Thoracic aorta (tissue), 2 donors: ENCODE measurements around the gene TAF9. TPM values are rescaled to one million over a fixed set of nuclear protein-coding genes. Genes with fewer than 3 reads are reported as not detected.

Experiments used
- ATAC-seq: fragments of 150-250 bp; one replicate; pipeline ENCODE4 v1.8.0; 2017; ENCODE audit warnings: low read depth; ENCODE audit not compliant: insufficient number of reproducible peaks, low FRiP score
- DNase-seq: peaks from one replicate; pipeline ENCODE4 v3.0.0-alpha.2; 2020; ENCODE audit warnings: low spot score
- H3K27ac ChIP-seq, 2 donors: fragments of 200-600 bp; sonication (generic); 1 replicate in 1 of 2; 2 replicates in 1 of 2; pipeline ENCODE4 v1.5.1; 2016; ENCODE audit warnings: mild to moderate bottlenecking in 2 of 2, moderate library complexity in 2 of 2
- H3K27me3 ChIP-seq: fragments of 200-600 bp; sonication (generic); replicated peaks from 2 replicates; pipeline ENCODE4 v1.6.0; 2016; ENCODE audit warnings: mild to moderate bottlenecking; ENCODE audit not compliant: insufficient read depth
- H3K36me3 ChIP-seq: fragments of 200-600 bp; sonication (generic); one replicate; pipeline ENCODE4 v1.5.1; 2016
- H3K4me1 ChIP-seq, 2 donors: fragments of 200-600 bp; sonication (generic); 1 replicate in 1 of 2; 2 replicates in 1 of 2; pipeline versions ENCODE4 v1.5.1 to v1.6.0; 2016; ENCODE audit warnings: low read depth in 2 of 2, mild to moderate bottlenecking in 1 of 2; ENCODE audit not compliant: control insufficient read depth in 1 of 2
- H3K4me3 ChIP-seq: fragments of 200-600 bp; sonication (generic); 2 replicates; pipeline ENCODE4 v1.5.1; 2016; ENCODE audit warnings: mild to moderate bottlenecking
- H3K9me3 ChIP-seq: fragments of 200-600 bp; sonication (generic); 2 replicates; pipeline ENCODE4 v1.5.1; 2016
- CTCF ChIP-seq: fragments of 200-600 bp; sonication (generic); IDR thresholded peaks from one replicate; pipeline ENCODE4 v1.5.1; 2019; ENCODE audit warnings: antibody characterized with exemption
- total RNA-seq, 2 donors: library from RNA; depleted of rRNA; stranded (reverse); fragments of >200 nt; gene quantifications; one replicate each; pipeline versions ENCODE4 v1.1.0 to v1.2.3, GENCODE V29; 2016

TAF9 gene
- total RNA-seq, 2 donors from 2014 or later = 7.9 to 40.8 TPM

DNA sequence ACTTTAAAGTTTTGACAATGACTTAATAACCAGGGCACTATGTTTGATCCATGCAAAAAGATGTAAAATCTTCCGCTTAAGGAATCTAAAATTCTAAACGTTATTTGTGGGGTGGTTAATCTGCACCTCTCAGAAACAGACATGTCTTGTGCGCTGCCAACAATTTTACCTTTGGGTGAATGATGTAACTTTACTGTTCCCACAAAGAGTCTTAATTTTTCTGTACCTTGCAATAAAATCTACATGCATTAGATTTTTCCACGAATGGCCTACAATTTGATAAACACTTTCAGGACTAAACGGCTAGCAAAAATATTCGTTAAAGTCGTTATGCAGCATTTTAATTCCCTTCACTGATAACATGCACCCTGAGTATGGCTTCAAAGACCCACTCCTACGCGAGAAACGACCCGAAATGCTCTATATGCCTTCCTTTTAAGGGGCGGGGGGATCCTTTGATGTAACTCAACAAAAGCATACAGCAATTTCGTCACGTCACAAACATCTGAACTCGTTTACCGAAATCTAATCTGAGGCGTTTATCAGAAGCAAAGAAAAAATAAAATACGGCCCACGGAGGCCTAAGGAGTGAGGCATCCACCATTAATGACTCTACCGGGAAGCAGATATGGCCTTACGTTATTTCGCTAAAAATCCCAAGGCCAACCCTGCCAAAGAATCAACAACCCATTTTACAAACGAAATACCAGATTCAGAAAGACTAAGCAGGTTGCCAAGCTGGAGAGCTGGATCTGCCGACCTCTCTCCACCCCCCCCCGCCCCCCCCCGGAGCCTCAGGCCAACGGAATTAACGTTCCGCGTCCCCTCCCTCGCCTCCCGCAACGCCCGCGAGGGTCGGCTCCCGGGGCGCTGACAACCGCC is 621 bp downstream of the TAF9 start:
- peak; percentile 27 for ATAC-seq
- H3K4me1 ChIP-seq = peaks cover 19 to 24% of the 10 kb centered on the region in 2 donors

GRCh38 chr5:69367697-69368279 is 1.5 kb downstream of the TAF9 start:
- peak overlapping the region; percentile 94 for H3K4me3 ChIP-seq
- ATAC-seq = no peak
- no peak overlapping the region for H3K27ac ChIP-seq
- H3K36me3 ChIP-seq = peaks cover 7% of the 10 kb centered on the region
- H3K4me1 ChIP-seq = peaks cover 19 to 24% of the 10 kb centered on the region in 2 donors
- no peaks in the 10 kb centered on the region for H3K27me3 ChIP-seq
- H3K9me3 ChIP-seq = no peaks in the 10 kb centered on the region
- DNase-seq = no peak
- no peak for TF ChIP-seq CTCF

More for the DNA sequence above, 621 bp downstream of the TAF9 start:
- no peak for TF ChIP-seq CTCF
- Histone ChIP-seq H3K9me3 (no peaks in the 10 kb centered on the region), H3K4me3 (peak overlapping the region; percentile 94), H3K36me3 (no peaks in the 10 kb centered on the region), H3K27ac (peak overlapping the region; percentile 87 to 98), H3K27me3 (no peaks in the 10 kb centered on the region)
- no peak for DNase-seq

DNA sequence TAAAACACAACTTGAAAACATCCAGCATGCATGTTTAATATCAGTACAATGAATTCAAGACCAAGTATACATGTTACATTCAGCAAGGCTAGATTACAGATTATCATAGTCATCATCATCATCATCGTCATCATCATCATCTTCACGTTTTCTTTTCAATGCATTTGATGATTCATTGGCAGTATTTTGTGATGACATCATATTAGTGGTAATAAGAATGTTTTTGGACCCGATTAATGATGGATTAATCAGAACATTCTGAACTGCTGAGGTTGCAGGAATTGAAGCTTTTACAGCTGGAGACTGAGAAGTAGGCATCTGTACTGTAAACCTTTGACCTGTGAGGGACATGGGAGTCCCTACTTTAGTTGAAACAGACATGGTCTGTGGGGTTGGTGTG is 4.5 kb downstream of the TAF9 start:
- Histone ChIP-seq H3K36me3 (peaks cover 11% of the 10 kb centered on the region), H3K4me1 (peaks cover 11 to 12% of the 10 kb centered on the region in 2 donors), H3K9me3 (no peaks in the 10 kb centered on the region), H3K27ac (no peak overlapping the region), H3K4me3 (no peak overlapping the region), H3K27me3 (no peaks in the 10 kb centered on the region)
- DNase-seq = no peak
- TF ChIP-seq CTCF = no peak
- no peak for ATAC-seq

DNA sequence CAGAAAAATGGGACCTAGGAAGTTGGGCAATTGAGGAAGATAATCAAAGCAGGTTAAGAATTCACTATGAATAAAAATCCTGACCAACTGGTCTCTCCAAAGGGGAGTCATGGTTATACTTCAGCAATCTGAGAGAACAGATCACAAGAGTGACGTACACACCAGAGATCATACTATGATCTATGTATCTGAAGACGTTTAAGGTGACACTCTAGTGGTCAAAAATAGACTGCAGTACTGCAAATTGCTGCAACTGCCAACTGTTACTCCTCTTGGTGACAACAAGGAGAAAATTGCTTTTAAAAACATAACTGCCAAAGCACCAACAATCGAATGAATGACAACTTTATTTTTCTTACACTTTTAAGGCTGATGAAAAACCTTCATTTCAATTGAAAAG is 4.9 kb downstream of the TAF9 start:
- Histone ChIP-seq H3K27ac (no peak overlapping the region), H3K36me3 (peaks cover 11% of the 10 kb centered on the region), H3K9me3 (no peaks in the 10 kb centered on the region), H3K4me3 (no peak overlapping the region), H3K4me1 (peaks cover 11 to 12% of the 10 kb centered on the region in 2 donors), H3K27me3 (no peaks in the 10 kb centered on the region)
- DNase-seq (no peak), ATAC-seq (no peak)
- peak; percentile 24 for TF ChIP-seq CTCF

DNA sequence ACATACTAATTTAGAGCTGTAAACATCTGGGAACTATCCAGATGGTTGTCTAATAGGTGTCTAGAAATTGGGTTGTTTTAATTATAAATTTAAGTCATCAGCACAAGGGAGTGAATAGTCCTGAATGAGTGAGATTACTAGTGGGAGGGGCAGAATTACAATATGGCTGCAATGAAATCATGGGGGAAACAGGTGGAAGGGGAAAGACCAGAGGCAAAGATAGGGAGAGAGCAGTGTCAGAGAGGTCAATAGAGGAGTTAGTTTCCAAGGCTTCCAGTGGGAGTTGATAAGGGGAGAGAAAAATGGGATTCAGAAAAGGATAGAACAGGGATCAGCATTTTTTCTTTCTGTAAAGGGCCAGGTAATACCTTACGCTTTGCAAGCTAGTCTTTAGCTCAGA is 8.9 kb downstream of the TAF9 start:
- Histone ChIP-seq H3K9me3 (no peaks in the 10 kb centered on the region), H3K36me3 (peaks cover 11% of the 10 kb centered on the region), H3K4me3 (no peak overlapping the region), H3K27ac (no peak overlapping the region), H3K4me1 (no peaks in the 10 kb centered on the region), H3K27me3 (no peaks in the 10 kb centered on the region)
- TF ChIP-seq CTCF = no peak
- ATAC-seq (no peak), DNase-seq (no peak)
